WTC11 (cell line): Measurements from ENCODE around the gene TMEM212. TPM values are rescaled to one million over a fixed set of nuclear protein-coding genes. Genes with fewer than 3 reads are reported as not detected.

ENCODE experiments used
- ATAC-seq: fragments of 200-7000 bp; cut with Tn5 transposase; 2 replicates; pipeline ENCODE4 v1.10.0; 2021; ENCODE audit warnings: mild to moderate bottlenecking, moderate library complexity
- CTCF ChIA-PET: fragments of 300-600 bp; sonication (Branson Sonifier 250); formaldehyde crosslinking; loops from one replicate; lab custom pipeline; 2021; ENCODE audit warnings: antibody characterized with exemption; lab: Charles Lee
- POLR2A ChIA-PET: fragments of 350-600 bp; sonication (Branson Sonifier 250); formaldehyde crosslinking; loops from one replicate; lab custom pipeline; 2021; ENCODE audit warnings: antibody characterized with exemption; lab: Charles Lee
- DNase-seq: peaks from one replicate; pipeline ENCODE4 v3.0.0; 2021; ENCODE audit warnings: low spot score
- H3K27ac Mint-ChIP-seq: 2 replicates; pipeline ENCODE4 v1.8.0; 2021; ENCODE audit warnings: mixed read lengths
- H3K27me3 Mint-ChIP-seq: 2 replicates; pipeline ENCODE4 v1.8.0; 2021; ENCODE audit warnings: low read depth, mild to moderate bottlenecking, moderate library complexity, mixed read lengths
- H3K36me3 Mint-ChIP-seq: 2 replicates; pipeline ENCODE4 v1.8.0; 2021; ENCODE audit warnings: mixed read lengths
- H3K4me1 Mint-ChIP-seq: 2 replicates; pipeline ENCODE4 v1.8.0; 2022; ENCODE audit warnings: mixed read lengths
- H3K4me3 Mint-ChIP-seq: 2 replicates; pipeline ENCODE4 v1.8.0; 2021; ENCODE audit warnings: mild to moderate bottlenecking, moderate library complexity, mixed read lengths
- H3K9me3 Mint-ChIP-seq: 2 replicates; pipeline ENCODE4 v1.8.0; 2021; ENCODE audit warnings: mixed read lengths
- ARID4B ChIP-seq: sonication (generic); formaldehyde crosslinking; IDR thresholded peaks from 2 replicates; pipeline ENCODE4 v1.8.0; 2023; ENCODE audit warnings: missing genetic modification reagents, mild to moderate bottlenecking, borderline replicate concordance
- CREB1 ChIP-seq: sonication (generic); formaldehyde crosslinking; IDR thresholded peaks from 2 replicates; pipeline ENCODE4 v1.8.0; 2023; ENCODE audit warnings: mild to moderate bottlenecking, missing genetic modification reagents
- CTCF ChIP-seq: fragments of 200-600 bp; IDR thresholded peaks from 2 replicates; pipeline ENCODE4 v1.8.0; 2022; ENCODE audit warnings: antibody characterized with exemption
- E2F1 ChIP-seq: sonication (generic); formaldehyde crosslinking; IDR thresholded peaks from 2 replicates; pipeline ENCODE4 v1.8.0; 2022; ENCODE audit warnings: mild to moderate bottlenecking, missing genetic modification reagents
- EMX1 ChIP-seq: fragments of 250-450 bp; sonication (Bioruptor Pico); IDR thresholded peaks from 2 replicates; pipeline ENCODE4 v1.8.0; 2021; ENCODE audit warnings: mild to moderate bottlenecking
- ETV6 ChIP-seq: sonication (generic); formaldehyde crosslinking; IDR thresholded peaks from 2 replicates; pipeline ENCODE4 v1.8.1; 2022; ENCODE audit warnings: mild to moderate bottlenecking, missing genetic modification reagents
- FOXP1 ChIP-seq: sonication (generic); formaldehyde crosslinking; IDR thresholded peaks from 2 replicates; pipeline ENCODE4 v1.8.0; 2022; ENCODE audit warnings: missing genetic modification reagents, mild to moderate bottlenecking, moderate library complexity, borderline replicate concordance
- GRHL2 ChIP-seq: fragments of 250-450 bp; sonication (Bioruptor Pico); IDR thresholded peaks from 2 replicates; pipeline ENCODE4 v1.8.0; 2022; ENCODE audit warnings: mild to moderate bottlenecking, moderate library complexity; ENCODE audit not compliant: insufficient replicate concordance, severe bottlenecking
- KAT7 ChIP-seq: sonication (generic); formaldehyde crosslinking; IDR thresholded peaks from 2 replicates; pipeline ENCODE4 v1.8.1; 2023; ENCODE audit warnings: missing genetic modification reagents, mild to moderate bottlenecking, borderline replicate concordance
- MLX ChIP-seq: sonication (generic); formaldehyde crosslinking; IDR thresholded peaks from 2 replicates; pipeline ENCODE4 v1.8.1; 2023; ENCODE audit warnings: mild to moderate bottlenecking, missing genetic modification reagents, moderate library complexity
- MXD4 ChIP-seq: fragments of 250-450 bp; sonication (Bioruptor Pico); IDR thresholded peaks from 2 replicates; pipeline ENCODE4 v1.8.0; 2021; ENCODE audit warnings: mild to moderate bottlenecking, moderate library complexity, borderline replicate concordance
- NFE2L1 ChIP-seq: sonication (generic); formaldehyde crosslinking; IDR thresholded peaks from 2 replicates; pipeline ENCODE4 v1.8.1; 2023; ENCODE audit warnings: missing genetic modification reagents
- OVOL2 ChIP-seq: fragments of 250-450 bp; sonication (Bioruptor Pico); IDR thresholded peaks from 2 replicates; pipeline ENCODE4 v1.9.0; 2021; ENCODE audit warnings: mild to moderate bottlenecking, borderline replicate concordance
- RELA ChIP-seq: sonication (generic); formaldehyde crosslinking; IDR thresholded peaks from 2 replicates; pipeline ENCODE4 v1.8.1; 2022; ENCODE audit warnings: missing genetic modification reagents, mild to moderate bottlenecking, borderline replicate concordance
- SMAD3 ChIP-seq: sonication (generic); formaldehyde crosslinking; IDR thresholded peaks from 2 replicates; pipeline ENCODE4 v1.8.0; 2022; ENCODE audit warnings: missing genetic modification reagents, mild to moderate bottlenecking, borderline replicate concordance
- SMAD4 ChIP-seq: sonication (generic); formaldehyde crosslinking; IDR thresholded peaks from 2 replicates; pipeline ENCODE4 v1.8.0; 2022; ENCODE audit warnings: mild to moderate bottlenecking, missing genetic modification reagents
- TEAD1 ChIP-seq: sonication (generic); formaldehyde crosslinking; IDR thresholded peaks from 2 replicates; pipeline ENCODE4 v1.8.0; 2022; ENCODE audit warnings: mild to moderate bottlenecking, missing genetic modification reagents
- ZNF317 ChIP-seq: sonication (generic); formaldehyde crosslinking; IDR thresholded peaks from 2 replicates; pipeline ENCODE4 v1.8.1; 2023; ENCODE audit warnings: low read depth, mild to moderate bottlenecking, moderate library complexity, missing genetic modification reagents, borderline replicate concordance
- ZNF396 ChIP-seq: fragments of 250-450 bp; sonication (Bioruptor Pico); IDR thresholded peaks from 2 replicates; pipeline ENCODE4 v1.8.0; 2021; ENCODE audit warnings: mild to moderate bottlenecking, moderate library complexity, borderline replicate concordance
- total RNA-seq: library from RNA; stranded (reverse); gene quantifications from 3 replicates; pipeline ENCODE4 v1.2.3, GENCODE V29; 2021
- TF ChIP-seq, protein P1 (sequence below): sonication (generic); formaldehyde crosslinking; IDR thresholded peaks from 2 replicates; pipeline ENCODE4 v1.8.1; 2023; ENCODE audit warnings: mild to moderate bottlenecking, missing genetic modification reagents, borderline replicate concordance

Gene TMEM212
- total RNA-seq, 1 experiment from 2014 or later, result not detected

DNA sequence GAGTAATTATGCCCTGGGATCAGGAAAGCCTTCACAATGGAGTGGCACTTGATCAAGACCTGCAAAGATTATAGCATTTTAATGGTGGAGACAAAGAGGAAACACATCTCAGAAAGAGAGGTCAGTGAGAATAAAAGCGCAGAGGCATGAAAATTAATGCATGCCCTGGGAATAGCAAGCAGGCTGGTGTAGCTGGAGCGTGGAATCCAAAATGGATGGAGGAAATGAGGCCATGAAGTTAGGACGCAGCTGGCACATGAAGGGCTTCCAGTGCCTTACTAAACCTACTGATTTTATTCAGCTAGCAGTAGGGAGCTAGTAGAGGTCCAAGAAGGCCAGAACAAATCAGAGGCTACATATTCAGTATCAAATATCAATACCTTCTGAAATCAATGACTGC lies 38.1 kb downstream of the TMEM212 start:
- TF ChIP-seq E2F1 (CRISPR knock-in tag), result no peak
- TF ChIP-seq CREB1 (CRISPR knock-in tag), result no peak
- TF ChIP-seq TEAD1 (CRISPR knock-in tag), result no peak
- TF ChIP-seq NFE2L1 (CRISPR knock-in tag), result no peak
- no peak for TF ChIP-seq GRHL2 (CRISPR knock-in tag)
- peaks cover 59% of the 10 kb centered on the region for H3K4me1 Mint-ChIP-seq
- no peak for ATAC-seq
- no peaks in the 10 kb centered on the region for H3K36me3 Mint-ChIP-seq
- no peak overlapping the region for H3K27ac Mint-ChIP-seq
- no peaks in the 10 kb centered on the region for H3K27me3 Mint-ChIP-seq
- H3K9me3 Mint-ChIP-seq, result no peaks in the 10 kb centered on the region
- no peak overlapping the region for H3K4me3 Mint-ChIP-seq
- CTCF ChIA-PET, result interaction anchor here (4.2 kb wide), 1 partner anchor 13 kb away, joined by 16 read pairs; no protein-coding TSS in a partner anchor
- POLR2A ChIA-PET, result no interaction called here
- DNase-seq, result no peak

GRCh38 chr3:171883257-171883892 lies 40.2 kb downstream of the TMEM212 start:
- CTCF ChIA-PET, result interaction anchor here (1.0 to 4.2 kb wide), 2 partner anchors 15 to 111 kb away, joined by 3 to 16 read pairs; no protein-coding TSS in a partner anchor

DNA sequence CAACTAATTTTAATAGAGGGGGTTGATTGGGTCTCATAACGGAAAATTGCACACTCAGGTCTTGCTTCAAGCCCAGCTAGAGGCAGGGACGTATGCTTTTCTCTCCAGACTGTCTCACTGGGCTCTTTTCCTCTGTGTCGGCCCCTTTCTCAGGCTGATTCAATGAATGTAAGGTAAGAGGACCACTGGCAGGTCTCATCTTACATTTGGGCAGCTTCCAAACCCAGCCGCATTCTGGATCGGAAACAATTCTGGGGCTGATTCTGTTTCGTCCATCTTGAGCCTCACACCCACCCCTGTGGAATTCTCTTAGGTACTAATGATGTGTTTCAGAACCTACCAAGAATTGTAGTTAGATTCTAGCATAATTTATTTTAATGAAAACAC lies 40.7 kb downstream of the TMEM212 start:
- ATAC-seq (peak; percentile 52; the same call in 1 of the 2 replicates), DNase-seq (no peak)
- no peak overlapping the region for H3K27ac Mint-ChIP-seq
- ChIA-PET CTCF (interaction anchor here (1.0 to 4.2 kb wide), 2 partner anchors 16 to 111 kb away, joined by 3 to 16 read pairs; no protein-coding TSS in a partner anchor), POLR2A (interaction anchor here (0.7 kb wide), 1 partner anchor 822 kb away, joined by 3 read pairs; no protein-coding TSS in a partner anchor)
- peaks cover 12% of the 10 kb centered on the region for H3K36me3 Mint-ChIP-seq
- H3K9me3 Mint-ChIP-seq, result peaks cover 20% of the 10 kb centered on the region
- no peaks in the 10 kb centered on the region for H3K27me3 Mint-ChIP-seq
- peaks cover 53% of the 10 kb centered on the region for H3K4me1 Mint-ChIP-seq
- H3K4me3 Mint-ChIP-seq, result no peak overlapping the region
- TF ChIP-seq RELA (CRISPR knock-in tag) (no peak), FOXP1 (CRISPR knock-in tag) (no peak), MLX (CRISPR knock-in tag) (no peak), CREB1 (CRISPR knock-in tag) (no peak), ARID4B (CRISPR knock-in tag) (no peak), NFE2L1 (CRISPR knock-in tag) (no peak), SMAD3 (CRISPR knock-in tag) (no peak), CTCF (no peak), OVOL2 (CRISPR knock-in tag) (no peak), MXD4 (CRISPR knock-in tag) (no peak), ETV6 (CRISPR knock-in tag) (no peak)
- TF ChIP-seq, protein P1, sequence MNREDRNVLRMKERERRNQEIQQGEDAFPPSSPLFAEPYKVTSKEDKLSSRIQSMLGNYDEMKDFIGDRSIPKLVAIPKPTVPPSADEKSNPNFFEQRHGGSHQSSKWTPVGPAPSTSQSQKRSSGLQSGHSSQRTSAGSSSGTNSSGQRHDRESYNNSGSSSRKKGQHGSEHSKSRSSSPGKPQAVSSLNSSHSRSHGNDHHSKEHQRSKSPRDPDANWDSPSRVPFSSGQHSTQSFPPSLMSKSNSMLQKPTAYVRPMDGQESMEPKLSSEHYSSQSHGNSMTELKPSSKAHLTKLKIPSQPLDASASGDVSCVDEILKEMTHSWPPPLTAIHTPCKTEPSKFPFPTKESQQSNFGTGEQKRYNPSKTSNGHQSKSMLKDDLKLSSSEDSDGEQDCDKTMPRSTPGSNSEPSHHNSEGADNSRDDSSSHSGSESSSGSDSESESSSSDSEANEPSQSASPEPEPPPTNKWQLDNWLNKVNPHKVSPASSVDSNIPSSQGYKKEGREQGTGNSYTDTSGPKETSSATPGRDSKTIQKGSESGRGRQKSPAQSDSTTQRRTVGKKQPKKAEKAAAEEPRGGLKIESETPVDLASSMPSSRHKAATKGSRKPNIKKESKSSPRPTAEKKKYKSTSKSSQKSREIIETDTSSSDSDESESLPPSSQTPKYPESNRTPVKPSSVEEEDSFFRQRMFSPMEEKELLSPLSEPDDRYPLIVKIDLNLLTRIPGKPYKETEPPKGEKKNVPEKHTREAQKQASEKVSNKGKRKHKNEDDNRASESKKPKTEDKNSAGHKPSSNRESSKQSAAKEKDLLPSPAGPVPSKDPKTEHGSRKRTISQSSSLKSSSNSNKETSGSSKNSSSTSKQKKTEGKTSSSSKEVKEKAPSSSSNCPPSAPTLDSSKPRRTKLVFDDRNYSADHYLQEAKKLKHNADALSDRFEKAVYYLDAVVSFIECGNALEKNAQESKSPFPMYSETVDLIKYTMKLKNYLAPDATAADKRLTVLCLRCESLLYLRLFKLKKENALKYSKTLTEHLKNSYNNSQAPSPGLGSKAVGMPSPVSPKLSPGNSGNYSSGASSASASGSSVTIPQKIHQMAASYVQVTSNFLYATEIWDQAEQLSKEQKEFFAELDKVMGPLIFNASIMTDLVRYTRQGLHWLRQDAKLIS, result no peak

More at GRCh38 chr3:171883257-171883892, 40.2 kb downstream of the TMEM212 start:
- peaks cover 15% of the 10 kb centered on the region for H3K9me3 Mint-ChIP-seq
- peaks cover 9% of the 10 kb centered on the region; the same call in 1 of the 2 replicates for H3K36me3 Mint-ChIP-seq
- ATAC-seq (no peak), DNase-seq (no peak)
- TF ChIP-seq SMAD4 (CRISPR knock-in tag) (no peak), ZNF396 (no peak), ZNF317 (no peak), EMX1 (no peak), KAT7 (CRISPR knock-in tag) (no peak)
- peaks cover 57% of the 10 kb centered on the region for H3K4me1 Mint-ChIP-seq
- POLR2A ChIA-PET, result no interaction called here
- no peak overlapping the region for H3K4me3 Mint-ChIP-seq
- H3K27ac Mint-ChIP-seq, result no peak overlapping the region
- H3K27me3 Mint-ChIP-seq, result no peaks in the 10 kb centered on the region
